ENCODE data around the gene KYNU. TPM values are rescaled to one million over a fixed set of nuclear protein-coding genes. Genes with fewer than 3 reads are reported as not detected.

KYNU gene
- total RNA-seq, 1 experiment from 2014 or later: 143 TPM

- no peak overlapping the region for H3K4me3 Mint-ChIP-seq (ENCODE audit: unreplicated experiment)
- H3K27ac Mint-ChIP-seq (ENCODE audit: low read depth, unreplicated experiment): no peak overlapping the region
- peaks cover 9% of the 10 kb centered on the region for H3K4me1 Mint-ChIP-seq (ENCODE audit: insufficient read depth, unreplicated experiment)
- peaks cover 12% of the 10 kb centered on the region for H3K36me3 Mint-ChIP-seq (ENCODE audit: insufficient read depth, unreplicated experiment)
- ChIA-PET CTCF (no interaction called here), POLR2A (interaction anchor here (1.3 kb wide), 1 partner anchor 25 kb away, joined by 3 read pairs; no protein-coding TSS in a partner anchor)
- H3K27me3 Mint-ChIP-seq (ENCODE audit: insufficient read depth, unreplicated experiment): no peaks in the 10 kb centered on the region
- DNase-seq (ENCODE audit: unreplicated experiment): no peak
- no TSS peak for BruUV-seq (replicated peaks)
- H3K9me3 Mint-ChIP-seq (ENCODE audit: unreplicated experiment): no peaks in the 10 kb centered on the region
- intact Hi-C loops (cut with micrococcal nuclease): no loop called here
- no peak for TF ChIP-seq CTCF (IDR thresholded peaks at IDR 0.05; ENCODE audit: unreplicated experiment)
Observed at GRCh38 chr2:142930835-142931398, 53.5 kb downstream of the KYNU start.

- Mint-ChIP-seq H3K27me3 (ENCODE audit: insufficient read depth, unreplicated experiment) (no peaks in the 10 kb centered on the region), H3K27ac (ENCODE audit: low read depth, unreplicated experiment) (no peak overlapping the region), H3K4me1 (ENCODE audit: insufficient read depth, unreplicated experiment) (peaks cover 17% of the 10 kb centered on the region), H3K36me3 (ENCODE audit: insufficient read depth, unreplicated experiment) (peaks cover 8% of the 10 kb centered on the region), H3K9me3 (ENCODE audit: unreplicated experiment) (no peaks in the 10 kb centered on the region), H3K4me3 (ENCODE audit: unreplicated experiment) (no peak overlapping the region)
- no peak for DNase-seq (ENCODE audit: unreplicated experiment)
- intact Hi-C loops (cut with micrococcal nuclease): no loop called here
- POLR2A ChIA-PET: no interaction called here
- CTCF ChIA-PET: interaction anchor here (1.2 kb wide), 1 partner anchor 10 kb away, joined by 3 read pairs; no protein-coding TSS in a partner anchor
- BruUV-seq (replicated peaks): no TSS peak
- TF ChIP-seq CTCF (IDR thresholded peaks at IDR 0.05; ENCODE audit: unreplicated experiment): no peak
Observed at GRCh38 chr2:142933916-142934315, 56.5 kb downstream of the KYNU start.

- BruUV-seq (replicated peaks): no TSS peak
- H3K27me3 Mint-ChIP-seq (ENCODE audit: insufficient read depth, unreplicated experiment): no peaks in the 10 kb centered on the region
Observed at GRCh38 chr2:142935563-142936089, 58.2 kb downstream of the KYNU start.

GRCh38 chr2:142936629-142937028 lies 59.2 kb downstream of the KYNU start:
- no TSS peak for BruUV-seq (replicated peaks)
- Mint-ChIP-seq H3K27ac (ENCODE audit: low read depth, unreplicated experiment) (peak overlapping the region; percentile 66), H3K4me3 (ENCODE audit: unreplicated experiment) (no peak overlapping the region), H3K36me3 (ENCODE audit: insufficient read depth, unreplicated experiment) (peaks cover 35% of the 10 kb centered on the region), H3K4me1 (ENCODE audit: insufficient read depth, unreplicated experiment) (peaks cover 21% of the 10 kb centered on the region), H3K9me3 (ENCODE audit: unreplicated experiment) (no peaks in the 10 kb centered on the region), H3K27me3 (ENCODE audit: insufficient read depth, unreplicated experiment) (no peaks in the 10 kb centered on the region)
- no peak for DNase-seq (ENCODE audit: unreplicated experiment)
- intact Hi-C loops (cut with micrococcal nuclease): no loop called here
- no peak for TF ChIP-seq CTCF (IDR thresholded peaks at IDR 0.05; ENCODE audit: unreplicated experiment)
- CTCF ChIA-PET: no interaction called here
- POLR2A ChIA-PET: no interaction called here

More at GRCh38 chr2:142935563-142936089, 58.2 kb downstream of the KYNU start:
- POLR2A ChIA-PET: no interaction called here
- Mint-ChIP-seq H3K27ac (ENCODE audit: low read depth, unreplicated experiment) (peak overlapping the region; percentile 59), H3K4me3 (ENCODE audit: unreplicated experiment) (peak overlapping the region; percentile 4), H3K4me1 (ENCODE audit: insufficient read depth, unreplicated experiment) (peaks cover 18% of the 10 kb centered on the region), H3K9me3 (ENCODE audit: unreplicated experiment) (no peaks in the 10 kb centered on the region), H3K36me3 (ENCODE audit: insufficient read depth, unreplicated experiment) (peaks cover 25% of the 10 kb centered on the region)
- CTCF ChIA-PET: interaction anchor here (0.6 to 0.8 kb wide), 2 partner anchors 15 to 347 kb away, joined by 3 to 5 read pairs; no protein-coding TSS in a partner anchor
- intact Hi-C loops (cut with micrococcal nuclease): no loop called here
- DNase-seq (ENCODE audit: unreplicated experiment): no peak
- no peak for TF ChIP-seq CTCF (IDR thresholded peaks at IDR 0.05; ENCODE audit: unreplicated experiment)
